Sigmoid colon (tissue), 4 donors: ENCODE results near the gene RRP1B.

ENCODE experiments used
- EP300 ChIP-seq, 4 donors: sonication (generic); formaldehyde crosslinking; IDR thresholded peaks; one replicate each; pipeline ENCODE4 v1.6.1; 2017; ENCODE audit warnings: antibody characterized with exemption in 4 of 4
- POLR2A ChIP-seq, 2 donors: fragments of 450-650 bp; IDR thresholded peaks; one replicate each; pipeline ENCODE4 v1.6.1; 2016; ENCODE audit warnings: antibody characterized with exemption in 2 of 2, mild to moderate bottlenecking in 2 of 2, moderate library complexity in 2 of 2
- POLR2AphosphoS5 ChIP-seq, 4 donors: sonication (generic); formaldehyde crosslinking; IDR thresholded peaks; one replicate each; pipeline ENCODE4 v1.6.1; 2017; ENCODE audit warnings: antibody characterized with exemption in 4 of 4
- TF ChIP-seq, protein P1 (sequence below), 4 experiments: fragments of 450-650 bp in 3 of 4; fragments of 200-600 bp in 1 of 4; IDR thresholded peaks; one replicate each; pipeline ENCODE4 v1.5.1; 2016 to 2019; ENCODE audit warnings: antibody characterized with exemption in 4 of 4, mild to moderate bottlenecking in 3 of 4, moderate library complexity in 2 of 4

GRCh38 chr21:43733060-43733459, 73.7 kb downstream of the RRP1B start:
- TF ChIP-seq, protein P1, sequence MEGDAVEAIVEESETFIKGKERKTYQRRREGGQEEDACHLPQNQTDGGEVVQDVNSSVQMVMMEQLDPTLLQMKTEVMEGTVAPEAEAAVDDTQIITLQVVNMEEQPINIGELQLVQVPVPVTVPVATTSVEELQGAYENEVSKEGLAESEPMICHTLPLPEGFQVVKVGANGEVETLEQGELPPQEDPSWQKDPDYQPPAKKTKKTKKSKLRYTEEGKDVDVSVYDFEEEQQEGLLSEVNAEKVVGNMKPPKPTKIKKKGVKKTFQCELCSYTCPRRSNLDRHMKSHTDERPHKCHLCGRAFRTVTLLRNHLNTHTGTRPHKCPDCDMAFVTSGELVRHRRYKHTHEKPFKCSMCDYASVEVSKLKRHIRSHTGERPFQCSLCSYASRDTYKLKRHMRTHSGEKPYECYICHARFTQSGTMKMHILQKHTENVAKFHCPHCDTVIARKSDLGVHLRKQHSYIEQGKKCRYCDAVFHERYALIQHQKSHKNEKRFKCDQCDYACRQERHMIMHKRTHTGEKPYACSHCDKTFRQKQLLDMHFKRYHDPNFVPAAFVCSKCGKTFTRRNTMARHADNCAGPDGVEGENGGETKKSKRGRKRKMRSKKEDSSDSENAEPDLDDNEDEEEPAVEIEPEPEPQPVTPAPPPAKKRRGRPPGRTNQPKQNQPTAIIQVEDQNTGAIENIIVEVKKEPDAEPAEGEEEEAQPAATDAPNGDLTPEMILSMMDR (IDR thresholded peaks at IDR 0.05) = no peak
- TF ChIP-seq POLR2AphosphoS5 (IDR thresholded peaks at IDR 0.05) = no peak
- no peak for TF ChIP-seq EP300 (IDR thresholded peaks at IDR 0.05)
- no peak for TF ChIP-seq POLR2A (IDR thresholded peaks at IDR 0.05)
